Measurements from ENCODE around the gene ZDHHC1.

GRCh38 chr16:67357561-67357960 lies 58.7 kb downstream of the ZDHHC1 start:
- TF ChIP-seq POLR2A (IDR thresholded peaks at IDR 0.05) (no peak), CTCF (IDR thresholded peaks at IDR 0.05) (no peak)

Data from Peyer's patch (tissue), 4 donors.